Right kidney (tissue), 1 donor: ENCODE results near the gene GMDS.

ENCODE experiments used
- DNase-seq: peaks from one replicate; pipeline ENCODE4 v3.0.0-alpha.2; 2016

GMDS gene

DNA sequence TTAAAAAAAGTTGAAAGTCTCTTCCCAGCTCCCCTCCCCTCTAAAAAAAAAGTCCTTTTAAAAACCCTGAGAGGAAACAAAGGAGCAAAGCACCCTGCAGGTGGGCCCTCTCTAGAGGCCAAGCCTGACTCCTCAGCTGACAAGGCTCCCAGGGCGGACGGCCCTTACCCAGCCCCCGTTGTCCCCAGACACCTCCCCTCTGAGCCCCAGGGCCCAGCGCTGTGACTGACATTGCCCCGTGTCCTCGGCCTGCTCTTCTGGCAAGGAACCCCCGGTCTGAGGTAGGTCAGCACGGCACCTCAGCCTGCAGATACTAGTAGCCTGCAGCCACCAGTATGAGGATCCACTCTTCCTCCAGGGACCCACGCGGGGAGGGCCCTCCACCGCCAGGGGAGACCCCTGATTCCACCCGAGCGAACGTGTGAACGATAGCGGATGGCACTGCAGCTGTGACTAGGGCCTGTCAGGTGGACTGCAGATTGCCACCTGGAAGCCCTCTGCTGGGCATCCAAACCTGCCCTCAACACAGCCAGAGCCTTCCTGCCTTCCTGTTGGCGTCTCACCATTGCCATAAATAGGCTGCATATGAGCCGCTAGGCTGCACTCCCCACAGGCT lies 601.5 kb downstream of the GMDS start:
- no peak for DNase-seq

DNA sequence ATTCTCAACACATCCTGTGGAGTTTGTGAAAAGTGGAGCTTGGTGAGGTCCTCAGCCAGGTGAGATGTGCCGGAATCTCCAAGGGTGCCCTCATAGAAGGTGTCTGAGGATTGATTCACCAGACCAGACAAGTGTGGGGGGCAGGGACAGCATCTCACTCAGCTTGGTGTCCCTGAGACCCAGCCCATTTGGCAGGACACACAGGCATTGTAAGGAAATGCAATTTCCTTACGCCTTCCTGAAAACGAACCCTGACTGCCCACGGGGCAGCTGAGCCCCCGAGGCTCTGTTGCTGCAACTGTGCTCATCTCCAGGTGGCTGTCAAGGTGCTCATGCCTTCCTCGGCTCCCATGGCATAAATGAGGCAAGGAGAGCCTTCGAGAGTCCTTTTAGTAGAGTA lies 602.3 kb downstream of the GMDS start:
- no peak for DNase-seq

DNA sequence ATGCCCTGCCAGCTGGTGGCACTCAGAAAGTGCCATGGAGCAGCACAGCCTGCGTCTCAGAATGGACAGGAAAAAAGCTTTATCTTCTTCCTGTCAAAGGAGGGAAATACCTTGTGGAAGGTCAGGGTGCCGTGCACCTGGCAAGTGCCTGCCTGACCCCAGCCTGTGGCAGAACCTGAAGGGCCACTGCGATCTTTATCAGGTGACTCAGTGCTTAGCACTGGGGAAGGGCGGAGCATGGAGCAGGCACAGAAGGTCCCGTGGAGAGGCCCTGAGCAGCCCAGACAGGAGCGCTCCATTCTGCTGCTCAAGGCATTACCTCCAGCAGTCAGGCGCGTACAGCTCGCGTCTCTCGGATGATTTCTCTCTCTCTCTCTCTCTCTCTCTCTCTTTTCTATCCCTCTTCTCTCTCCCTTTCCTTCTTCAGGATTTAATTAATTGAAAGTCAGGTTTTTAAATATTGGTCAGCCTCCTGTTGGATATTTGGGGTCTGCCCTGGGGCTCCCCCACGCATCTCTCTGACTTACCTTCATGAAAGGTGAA lies 604.0 kb downstream of the GMDS start:
- no peak for DNase-seq

DNA sequence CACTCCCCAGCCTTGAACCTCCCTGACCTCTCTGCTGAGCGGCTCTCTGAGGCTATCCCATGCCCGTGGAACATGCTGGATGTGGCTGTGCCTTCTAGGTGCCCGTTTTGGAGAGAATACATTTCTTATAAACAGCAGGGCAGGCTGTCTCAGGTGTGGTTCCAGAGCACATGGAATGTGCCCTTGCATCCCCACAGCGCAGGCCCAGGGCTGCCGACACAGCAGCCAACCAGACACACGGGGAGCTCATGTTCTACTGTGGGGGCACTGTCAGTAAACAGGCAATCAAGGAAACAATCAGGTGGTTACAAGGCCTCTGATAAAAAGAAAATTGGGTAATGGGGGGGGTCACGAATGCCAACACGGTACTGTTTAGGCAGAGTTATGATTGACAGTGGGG lies 604.9 kb downstream of the GMDS start:
- DNase-seq, result no peak

DNA sequence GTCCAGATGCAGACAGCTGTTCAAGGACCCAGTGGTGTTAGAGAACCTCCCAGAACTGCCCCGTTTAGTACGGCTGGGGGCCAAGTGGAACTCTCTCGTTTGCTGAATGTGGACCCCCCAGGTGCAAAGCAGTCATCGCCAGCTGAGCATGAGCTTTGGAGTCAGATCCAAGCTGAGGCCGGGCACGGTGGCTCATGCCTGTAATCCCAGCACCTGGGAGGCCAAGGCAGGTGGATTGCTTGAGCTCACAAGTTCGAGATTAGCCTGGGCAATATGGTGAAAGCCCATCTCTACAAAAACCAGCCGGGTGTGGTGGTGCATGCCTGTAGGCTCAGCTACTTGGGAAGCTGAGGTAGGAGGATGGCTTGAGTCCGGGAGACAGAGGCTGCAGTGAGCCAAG lies 606.0 kb downstream of the GMDS start:
- DNase-seq, result no peak

DNA sequence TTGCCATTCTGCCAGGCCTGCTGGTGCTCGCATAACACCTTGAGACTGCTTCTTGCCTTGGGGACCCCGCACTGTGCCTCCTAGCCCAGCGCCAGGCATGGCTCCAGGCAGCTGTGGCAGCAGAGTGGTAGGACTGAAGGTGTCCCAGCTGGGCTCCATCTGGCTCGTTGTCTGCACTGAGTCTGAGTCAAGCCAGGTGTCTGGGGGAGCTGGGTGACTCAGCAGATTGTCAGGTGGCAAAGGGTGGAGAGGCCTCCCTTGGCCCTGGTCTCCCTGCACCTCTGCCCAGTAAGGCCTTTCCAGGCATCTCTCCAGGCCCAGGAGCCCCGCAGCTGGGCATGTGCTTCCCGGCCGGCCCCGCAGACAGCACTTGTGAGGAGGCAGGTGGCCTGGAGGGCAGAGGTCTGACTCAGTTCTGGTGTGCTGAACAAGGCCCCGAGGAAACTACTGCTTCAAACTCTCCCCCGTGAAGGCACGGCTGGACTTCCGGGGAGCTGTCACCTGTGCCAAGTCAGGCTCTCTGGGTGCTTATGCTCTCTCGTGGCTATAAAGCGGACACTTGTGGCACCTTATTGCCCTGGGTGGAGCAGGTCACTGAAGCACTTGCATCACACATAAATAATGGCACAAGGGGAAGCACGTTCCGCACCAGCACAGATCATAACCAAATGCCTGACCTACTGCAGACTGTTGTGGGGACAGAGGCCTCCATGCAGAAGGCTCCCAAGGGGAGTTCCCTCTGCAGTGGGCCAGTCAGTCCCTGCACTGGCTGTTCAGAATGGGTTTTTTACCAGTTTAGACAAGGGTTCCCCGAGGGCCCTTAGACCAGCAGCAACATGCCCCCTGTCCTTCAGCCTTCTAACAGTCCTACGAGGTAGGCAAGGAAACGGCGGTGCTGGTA lies 608.2 kb downstream of the GMDS start:
- DNase-seq, result peak; percentile 32

DNA sequence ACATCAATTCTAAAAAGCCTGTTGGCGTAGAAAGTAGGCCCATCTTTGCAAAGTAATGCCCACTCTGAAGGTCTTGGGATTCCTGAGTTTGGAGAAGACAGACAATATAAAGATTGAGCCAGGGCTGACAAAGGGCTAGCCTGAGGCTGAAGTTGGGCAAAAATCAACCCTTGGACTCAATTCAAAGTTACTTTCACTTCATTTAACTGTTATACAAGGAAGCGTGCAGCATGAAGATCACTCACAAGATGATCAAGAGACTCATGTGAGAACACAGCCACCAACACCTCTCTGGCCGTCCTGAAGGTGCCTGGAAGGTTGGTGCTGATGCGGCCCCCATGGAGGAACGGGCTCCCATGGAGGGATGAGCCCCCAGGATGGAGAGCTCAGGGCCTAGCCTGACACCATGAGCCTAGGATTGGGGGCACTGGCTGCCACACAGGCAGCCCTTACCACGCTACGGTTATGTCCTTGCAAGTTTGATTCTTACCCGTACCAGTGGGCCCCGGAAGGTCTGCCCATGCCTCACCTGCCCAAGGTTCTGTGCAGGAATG lies 609.1 kb downstream of the GMDS start:
- DNase-seq, result no peak

DNA sequence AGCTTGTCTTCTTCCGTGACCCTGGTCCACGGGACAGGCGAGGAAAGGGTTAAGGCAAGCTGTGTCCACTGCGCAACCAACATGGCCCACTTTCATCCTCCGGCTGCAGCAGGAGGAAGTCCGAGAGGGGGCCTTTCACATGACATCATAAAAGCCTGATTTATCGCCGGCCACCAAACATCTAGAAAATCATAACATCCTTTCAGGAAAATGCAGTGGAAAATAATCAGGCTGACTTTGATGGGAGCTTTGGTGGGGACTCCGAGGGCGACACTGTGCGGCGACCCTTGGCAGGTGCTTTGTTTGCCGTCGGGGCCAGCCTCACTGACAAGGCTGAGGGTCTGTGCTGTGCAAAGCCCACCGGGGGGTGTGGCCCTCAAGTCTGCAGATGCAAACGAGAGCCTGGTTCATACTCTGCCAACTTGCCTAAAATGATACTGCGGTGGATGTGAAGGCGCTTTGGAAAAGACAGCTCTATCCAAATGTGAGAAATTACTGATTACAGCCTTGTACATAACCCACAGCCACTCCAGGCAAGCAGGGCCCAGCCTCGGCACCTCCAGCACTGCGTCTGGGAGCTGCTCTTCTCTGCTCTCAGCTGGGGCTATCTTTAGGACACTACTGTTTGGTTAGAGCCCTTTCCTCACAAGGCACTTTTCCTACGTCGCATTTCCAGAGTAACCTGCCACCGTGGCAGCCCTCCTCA lies 609.9 kb downstream of the GMDS start:
- peak; percentile 43 for DNase-seq

DNA sequence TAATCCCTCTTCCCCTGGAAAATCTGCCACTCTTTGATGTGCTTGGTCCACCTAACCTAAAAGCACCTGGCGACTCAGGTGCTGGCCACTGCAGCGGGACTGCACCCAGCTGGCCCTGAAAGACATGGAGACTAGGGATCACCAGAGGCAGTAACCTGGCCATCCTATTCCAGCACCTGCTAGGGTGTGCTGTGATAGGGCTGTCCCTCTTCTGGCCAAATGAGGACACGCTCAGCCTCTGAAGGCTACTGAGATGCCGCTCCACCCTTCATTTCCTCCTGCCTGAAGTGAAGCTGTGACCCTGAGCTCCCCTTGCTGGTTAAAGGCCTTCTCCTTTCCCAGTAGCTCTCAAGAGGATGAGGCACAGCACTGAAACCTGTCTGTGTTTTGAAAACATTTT lies 611.3 kb downstream of the GMDS start:
- no peak for DNase-seq

DNA sequence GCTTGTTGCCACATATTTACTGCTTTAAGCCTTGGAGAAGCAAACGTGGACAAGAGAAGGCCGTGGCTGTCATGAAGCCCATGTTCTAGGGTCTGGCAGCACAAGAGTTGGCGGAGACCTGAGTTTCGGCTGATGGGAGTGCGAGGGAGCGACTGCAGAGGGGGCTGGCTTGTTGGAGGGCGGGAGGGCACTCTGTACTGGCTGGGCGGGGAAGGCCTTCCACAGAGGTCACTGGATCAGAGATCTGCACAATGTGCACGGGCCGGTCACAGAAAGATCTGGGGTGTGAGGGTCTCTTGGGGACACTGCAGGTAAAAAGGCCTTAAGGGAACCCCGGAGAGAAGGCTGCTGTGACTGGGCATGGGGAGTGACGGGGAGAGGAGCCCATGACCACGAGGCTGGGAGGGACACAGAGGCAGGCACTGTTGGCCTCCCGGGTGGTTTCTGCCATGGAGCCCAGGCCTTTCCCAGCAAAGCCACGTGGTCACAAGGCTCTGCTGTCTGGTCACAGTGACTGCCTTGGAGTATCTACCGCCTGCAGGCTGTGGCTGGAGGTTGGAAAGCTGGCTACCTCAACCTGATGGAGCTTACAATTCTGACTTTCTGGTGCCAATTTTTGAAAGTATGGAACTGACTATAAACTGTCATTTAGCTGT lies 611.9 kb downstream of the GMDS start:
- DNase-seq, result no peak

DNA sequence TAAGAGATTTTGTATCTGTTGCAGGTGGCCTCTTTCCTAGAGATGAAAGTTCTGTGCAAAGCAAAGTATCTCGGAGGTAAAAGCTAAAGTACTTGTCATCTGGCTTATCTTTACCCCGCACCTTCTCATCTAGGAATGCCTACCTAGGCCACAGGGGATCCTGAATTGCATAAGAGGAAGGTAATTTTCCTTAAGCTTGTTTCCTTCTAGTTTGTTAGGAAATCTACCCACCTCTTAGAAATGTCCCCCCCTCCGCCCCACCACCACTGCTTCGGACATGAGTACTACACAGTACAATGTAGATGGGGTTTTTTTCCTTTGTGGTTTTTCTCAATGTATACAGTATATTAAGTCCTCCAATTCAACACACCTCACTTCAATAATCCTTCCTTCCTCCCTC lies 614.2 kb downstream of the GMDS start:
- DNase-seq, result no peak

DNA sequence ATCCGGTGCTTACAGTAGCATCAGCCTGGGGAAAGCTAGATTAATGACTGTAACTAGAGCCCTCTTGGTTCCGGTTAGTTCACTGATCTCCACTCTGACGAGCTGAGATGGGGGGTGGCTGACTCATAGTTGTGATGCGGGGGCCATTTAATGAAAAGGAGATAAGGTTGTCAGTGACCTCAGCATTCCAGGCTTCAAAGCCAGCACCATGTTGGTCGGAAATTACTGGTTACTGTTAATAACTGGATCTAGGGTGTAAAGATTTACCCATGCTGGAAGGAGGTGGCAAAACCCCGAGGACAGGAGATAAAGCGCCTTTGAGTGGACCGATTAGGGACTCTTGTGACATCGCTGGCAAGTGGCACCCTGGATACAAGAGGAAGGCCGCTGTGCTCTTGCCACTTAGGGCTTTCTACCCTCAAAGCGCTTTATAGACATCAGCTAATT lies 614.6 kb downstream of the GMDS start:
- peak; percentile 50 for DNase-seq

DNA sequence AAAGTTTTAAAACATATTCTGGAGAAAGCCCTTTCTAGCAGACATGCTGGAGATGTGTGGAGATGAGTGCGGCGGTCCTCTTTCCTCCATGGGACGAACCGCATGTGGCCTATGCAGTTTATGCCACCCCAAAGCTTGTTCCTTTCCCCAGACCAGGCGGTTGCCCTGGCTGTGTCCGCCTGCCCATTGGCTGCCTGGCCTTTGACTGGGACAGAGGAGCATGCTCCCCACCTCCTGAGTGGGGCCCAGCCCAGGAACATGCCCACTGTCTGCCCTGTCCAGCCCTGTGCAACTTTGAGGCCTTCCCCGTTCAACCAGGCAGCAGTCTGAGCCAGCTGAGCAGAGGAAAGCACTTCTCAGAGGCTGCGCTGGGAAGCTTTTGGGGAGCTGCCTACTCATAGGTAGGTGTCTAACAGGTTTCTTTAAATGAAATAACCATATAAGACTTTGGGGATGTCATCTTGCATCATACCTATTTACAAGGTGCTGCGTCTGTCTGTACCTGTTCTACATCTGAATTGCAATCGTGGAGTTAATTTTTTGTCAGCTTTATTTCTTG lies 615.1 kb downstream of the GMDS start:
- DNase-seq, result peak; percentile 52

DNA sequence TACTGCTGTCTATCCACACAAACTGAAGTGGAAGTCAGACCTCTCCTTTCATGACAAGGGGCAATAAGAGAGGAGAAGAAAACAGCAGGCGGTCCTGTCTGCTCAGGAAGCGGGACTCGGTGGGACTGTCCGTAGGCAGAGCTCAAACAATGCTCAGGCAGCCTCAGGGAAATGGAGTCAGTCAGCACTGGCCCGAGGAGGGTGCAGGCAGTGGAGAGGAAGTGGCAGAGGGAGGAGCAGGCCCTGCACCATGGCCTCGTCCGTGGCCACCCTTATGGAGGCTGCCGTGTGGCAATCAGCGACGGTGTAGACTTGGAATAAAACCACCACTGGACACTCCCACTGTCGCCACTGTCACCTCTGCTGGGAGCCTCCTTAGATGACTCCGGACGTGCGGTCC lies 616.1 kb downstream of the GMDS start:
- DNase-seq, result no peak

DNA sequence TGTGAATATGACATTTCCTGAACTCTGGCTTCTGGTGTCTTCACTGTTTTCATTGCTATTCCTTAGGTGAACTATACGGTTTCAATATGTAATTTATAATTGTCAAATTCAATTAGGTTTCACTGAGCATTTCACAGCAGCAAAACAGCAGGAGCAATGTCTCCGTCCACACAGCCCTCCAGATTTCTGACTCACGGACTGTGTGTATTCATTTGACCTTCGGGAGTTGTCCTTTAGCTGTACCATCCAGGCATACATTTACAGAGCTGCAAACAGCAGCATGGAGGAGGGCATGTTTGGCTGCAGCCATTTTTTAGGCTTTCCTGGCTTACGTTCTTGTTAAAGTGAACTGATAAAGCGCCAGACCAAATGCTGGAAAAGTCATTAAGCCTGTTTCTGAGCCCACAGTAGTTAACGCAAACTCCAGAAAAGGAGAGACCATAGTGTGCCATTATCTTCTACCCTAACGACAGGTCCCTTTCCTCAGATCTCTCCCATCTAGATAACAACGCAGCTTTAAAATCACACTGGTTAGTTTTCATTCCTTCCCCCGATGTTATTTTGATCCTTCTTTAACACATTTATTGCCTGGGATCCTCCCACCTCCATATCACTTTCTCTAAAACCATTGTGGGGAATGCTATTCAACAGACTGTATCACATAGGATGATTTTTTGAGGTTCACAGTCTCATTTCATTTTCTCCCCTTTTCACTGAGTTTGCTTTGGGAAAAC lies 617.4 kb downstream of the GMDS start:
- peak; percentile 25 for DNase-seq

DNA sequence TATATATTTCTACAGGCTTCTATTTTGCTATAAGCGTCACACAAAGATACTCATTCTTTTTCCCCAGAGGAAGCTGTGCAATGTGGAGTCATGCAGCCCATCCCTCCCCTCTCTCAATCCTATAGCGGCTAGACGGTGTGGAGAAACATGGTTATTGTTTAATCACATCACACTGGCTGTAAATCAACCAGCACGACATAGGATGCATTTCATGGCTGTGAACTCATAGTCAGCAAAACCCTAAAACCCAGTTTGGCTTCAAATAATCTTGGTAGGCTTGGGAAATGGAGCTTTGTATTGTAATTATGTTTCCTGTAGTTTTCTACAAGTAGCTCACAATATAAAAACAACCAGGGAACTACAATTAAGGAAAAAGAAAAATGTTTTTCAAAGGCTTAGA lies 618.9 kb downstream of the GMDS start:
- DNase-seq, result peak; percentile 39

DNA sequence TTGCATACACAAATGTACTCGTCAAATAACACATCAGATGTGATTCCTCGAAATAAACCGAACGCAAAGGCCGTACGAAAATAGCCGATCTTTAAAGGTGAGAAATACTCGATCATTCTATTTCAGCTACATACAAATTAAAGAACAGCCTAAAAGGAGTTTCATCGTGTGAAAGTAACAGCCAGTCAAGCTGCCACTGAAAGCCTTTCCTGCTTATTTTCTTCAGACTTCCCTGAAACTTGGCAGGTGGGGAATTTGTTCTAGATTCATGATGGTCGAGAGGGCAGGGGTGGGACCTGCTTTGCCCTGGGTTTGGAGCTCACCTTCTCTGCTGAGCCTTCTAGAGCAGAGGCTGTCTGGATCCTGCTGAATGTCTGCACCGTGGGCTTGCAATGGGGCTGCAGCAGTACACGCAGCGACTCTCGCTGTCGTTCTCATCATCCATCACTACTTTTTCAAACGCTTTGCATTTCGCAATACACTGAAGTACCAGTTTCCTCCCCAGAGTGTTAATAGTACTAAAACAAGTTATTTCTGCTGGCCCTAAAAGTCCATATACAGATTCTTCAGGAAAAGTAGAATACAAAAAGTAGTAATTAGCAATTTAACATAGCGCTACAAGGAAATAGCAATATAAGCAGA lies 619.5 kb downstream of the GMDS start:
- DNase-seq, result peak; percentile 57

DNA sequence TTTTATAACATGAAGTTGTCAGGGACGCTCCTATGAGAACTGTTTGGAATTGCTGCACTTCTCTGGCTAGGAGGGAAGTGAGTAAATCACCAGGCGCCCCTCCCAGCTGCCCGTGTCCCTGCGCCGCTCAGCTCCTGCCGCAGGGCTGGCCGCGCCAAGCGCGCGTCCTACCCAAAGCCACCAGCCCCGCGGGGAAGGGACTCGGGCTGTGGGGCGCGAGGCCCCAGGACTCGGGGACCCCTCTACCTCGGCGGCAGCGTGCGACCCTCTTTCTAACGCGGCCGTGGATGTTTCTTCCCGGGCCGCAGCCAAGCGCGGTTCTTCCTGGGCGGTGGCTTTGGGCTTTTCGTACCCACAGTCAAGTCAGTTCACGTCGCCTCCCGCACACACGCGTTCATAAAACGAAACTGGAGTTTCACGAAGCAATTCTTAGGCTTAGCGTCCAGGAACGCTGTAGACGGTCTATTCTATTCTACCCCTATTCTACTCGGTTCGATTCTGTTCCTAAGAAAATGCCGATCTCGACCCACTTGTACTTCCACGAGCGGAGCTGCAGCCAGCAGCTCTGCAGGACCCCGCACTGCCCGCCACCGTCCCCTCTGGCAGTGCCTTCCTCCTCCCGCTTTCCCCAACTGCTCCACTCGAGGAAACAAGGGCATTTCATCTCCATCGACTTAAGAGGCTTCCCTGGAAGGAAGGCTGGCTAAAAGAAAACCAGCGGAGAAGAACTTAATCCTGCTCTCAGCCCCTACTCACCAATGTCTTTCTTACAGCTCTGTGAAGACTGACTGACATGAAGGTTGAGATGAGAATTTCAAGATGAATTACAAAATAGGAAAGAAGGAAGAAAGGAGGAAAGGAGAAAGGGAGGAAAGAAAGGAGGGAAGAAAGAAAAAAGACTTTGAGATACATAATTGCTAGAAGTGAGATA lies 620.3 kb downstream of the GMDS start:
- DNase-seq, result peak; percentile 85
